MV-4-11 (cell line): ENCODE results near the gene KICS2.
A peak's percentile ranks its signal among the peaks of the same experiment; 100 is the strongest.
"Not testable (repeated sequence)": the region's sequence is repeated elsewhere in the genome, so short reads cannot be mapped to it uniquely, and the experiment has no call there.

Source experiments
- DNase-seq: peaks from one replicate; lab custom pipeline; 2025; lab: John Stamatoyannopoulos, UW

The KICS2 gene

DNA sequence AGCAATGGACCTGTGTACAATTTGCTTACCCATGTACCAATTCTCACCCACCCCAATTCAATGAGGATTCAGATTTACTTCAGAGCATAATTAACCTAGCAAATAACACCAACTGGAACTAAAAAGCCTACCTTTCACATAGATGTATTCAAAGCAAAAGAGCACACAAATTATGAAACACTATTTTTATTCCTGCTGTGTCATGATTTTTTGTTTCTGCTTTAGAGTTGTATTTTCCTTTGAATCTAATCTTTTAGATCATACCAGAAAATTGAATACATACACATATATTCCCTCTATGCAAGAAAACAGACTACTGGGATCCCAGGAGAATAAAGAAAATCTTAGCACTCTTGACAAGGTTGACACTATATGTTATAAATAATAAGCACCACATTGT is 5.9 kb downstream of the KICS2 start:
- no peak for DNase-seq

DNA sequence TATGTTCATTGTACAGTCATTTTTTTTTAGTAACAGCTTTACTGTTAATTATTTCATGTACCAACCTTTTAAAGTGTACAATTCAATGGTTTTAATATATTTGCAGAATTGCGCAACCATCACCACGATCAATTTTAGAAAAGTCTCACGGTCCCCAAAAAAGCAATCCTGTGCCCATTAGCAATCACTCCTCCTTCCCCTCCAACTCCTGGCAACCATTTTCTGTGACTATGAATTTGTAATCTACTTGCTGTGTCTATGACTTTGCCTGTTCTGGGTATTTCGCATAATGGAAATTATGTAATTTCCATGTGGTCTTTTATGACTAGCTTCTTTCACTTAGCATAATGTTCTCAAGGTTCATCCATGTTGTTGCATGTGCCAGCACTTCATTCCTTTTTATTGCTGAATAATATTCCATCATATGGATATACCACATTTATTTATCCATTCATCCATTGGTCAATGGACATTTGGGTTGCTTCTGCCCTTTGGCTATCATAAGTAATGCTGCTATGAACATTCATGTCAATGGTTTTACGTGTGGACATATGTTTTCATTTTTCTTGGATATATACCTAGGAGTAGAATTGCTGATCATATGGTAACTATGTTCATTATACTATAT is 9.9 kb downstream of the KICS2 start:
- DNase-seq = no peak

DNA sequence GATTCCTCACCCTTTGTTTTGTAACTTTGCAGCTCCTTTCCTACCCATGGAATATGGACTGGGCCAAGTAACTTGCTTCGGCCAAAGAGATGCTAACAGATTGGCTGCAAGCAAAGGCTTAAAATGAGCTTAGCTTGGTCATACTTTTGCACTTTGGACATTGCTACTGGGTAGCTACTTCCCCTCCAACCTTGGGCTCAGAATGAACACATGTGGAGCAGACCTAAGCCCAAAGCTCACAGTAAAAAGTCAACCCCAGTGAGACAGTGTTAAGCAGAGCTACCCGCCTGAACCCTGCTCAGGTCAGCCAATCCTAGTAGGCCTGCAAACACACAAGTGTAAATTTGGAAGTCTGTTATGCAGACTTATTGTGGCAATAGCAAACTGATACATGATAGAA is 14.6 kb downstream of the KICS2 start:
- DNase-seq = no peak

DNA sequence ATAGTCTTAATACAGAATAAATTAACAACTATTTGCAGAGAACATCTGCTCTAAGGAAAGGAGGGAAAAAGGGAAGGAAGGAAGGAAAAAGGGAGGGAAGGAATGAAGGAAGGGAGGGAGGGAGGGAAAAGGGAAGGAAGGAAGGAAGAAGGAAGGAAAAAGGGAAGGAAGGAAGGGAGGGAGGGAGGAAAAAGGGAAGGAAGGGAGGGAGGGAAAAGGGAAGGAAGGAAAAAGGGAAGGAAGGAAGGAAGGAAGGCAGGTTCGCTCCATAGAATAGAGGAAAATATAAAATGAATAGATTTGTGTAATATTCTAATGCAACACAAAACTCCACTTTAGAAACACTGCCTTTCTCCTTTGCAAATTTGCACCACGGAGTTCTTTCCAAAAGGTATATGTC is 16.6 kb downstream of the KICS2 start:
- DNase-seq = no peak

DNA sequence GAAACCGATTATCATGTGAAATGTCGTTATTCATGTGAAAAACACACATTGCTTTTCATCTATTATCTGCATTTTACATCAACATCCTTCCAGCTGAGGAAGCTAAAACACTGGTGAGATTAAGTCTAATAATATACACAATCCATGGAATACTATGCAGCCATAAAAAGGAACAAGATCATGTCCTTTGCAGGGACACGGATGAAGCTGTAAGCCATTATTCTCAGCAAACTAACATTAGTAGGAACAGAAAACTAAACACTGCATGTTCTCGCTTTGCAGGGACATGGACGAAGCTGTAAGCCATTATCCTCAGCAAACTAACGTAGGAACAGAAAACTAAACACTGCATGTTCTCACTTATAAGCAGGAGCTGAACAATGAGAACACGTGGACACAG is 18.3 kb downstream of the KICS2 start:
- no peak for DNase-seq

DNA sequence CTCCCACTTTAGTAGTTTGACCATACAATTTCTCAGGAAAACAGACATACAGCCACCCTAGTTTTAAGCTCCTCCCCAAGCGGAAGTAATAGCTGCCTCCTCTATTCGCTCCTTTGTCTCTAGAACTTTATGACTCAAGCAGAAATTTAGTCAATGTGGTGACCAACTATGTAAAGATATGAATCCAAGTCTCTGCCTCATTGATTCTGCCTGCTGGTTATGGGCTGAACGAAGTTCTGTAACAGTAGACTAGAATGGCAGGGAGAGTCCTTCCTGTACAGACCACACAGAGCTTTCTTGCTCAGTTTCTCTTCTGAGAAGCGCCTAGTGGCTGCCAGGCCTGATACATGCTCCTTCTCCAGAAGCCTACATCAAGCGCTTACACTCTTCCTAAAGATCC is 19.1 kb downstream of the KICS2 start:
- DNase-seq = no peak

DNA sequence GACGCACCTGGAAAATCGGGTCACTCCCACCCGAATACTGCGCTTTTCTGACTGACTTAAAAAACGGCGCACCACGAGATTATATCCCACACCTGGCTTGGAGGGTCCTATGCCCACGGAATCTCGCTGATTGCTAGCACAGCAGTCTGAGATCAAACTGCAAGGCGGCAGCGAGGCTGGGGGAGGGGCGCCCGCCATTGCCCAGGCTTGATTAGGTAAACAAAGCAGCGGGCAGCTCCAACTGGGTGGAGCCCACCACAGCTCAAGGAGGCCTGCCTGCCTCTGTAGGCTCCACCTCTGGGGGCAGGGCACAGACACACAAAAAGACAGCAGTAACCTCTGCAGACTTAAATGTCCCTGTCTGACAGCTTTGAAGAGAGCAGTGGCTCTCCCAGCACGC is 26.3 kb downstream of the KICS2 start:
- not testable (repeated sequence) for DNase-seq

DNA sequence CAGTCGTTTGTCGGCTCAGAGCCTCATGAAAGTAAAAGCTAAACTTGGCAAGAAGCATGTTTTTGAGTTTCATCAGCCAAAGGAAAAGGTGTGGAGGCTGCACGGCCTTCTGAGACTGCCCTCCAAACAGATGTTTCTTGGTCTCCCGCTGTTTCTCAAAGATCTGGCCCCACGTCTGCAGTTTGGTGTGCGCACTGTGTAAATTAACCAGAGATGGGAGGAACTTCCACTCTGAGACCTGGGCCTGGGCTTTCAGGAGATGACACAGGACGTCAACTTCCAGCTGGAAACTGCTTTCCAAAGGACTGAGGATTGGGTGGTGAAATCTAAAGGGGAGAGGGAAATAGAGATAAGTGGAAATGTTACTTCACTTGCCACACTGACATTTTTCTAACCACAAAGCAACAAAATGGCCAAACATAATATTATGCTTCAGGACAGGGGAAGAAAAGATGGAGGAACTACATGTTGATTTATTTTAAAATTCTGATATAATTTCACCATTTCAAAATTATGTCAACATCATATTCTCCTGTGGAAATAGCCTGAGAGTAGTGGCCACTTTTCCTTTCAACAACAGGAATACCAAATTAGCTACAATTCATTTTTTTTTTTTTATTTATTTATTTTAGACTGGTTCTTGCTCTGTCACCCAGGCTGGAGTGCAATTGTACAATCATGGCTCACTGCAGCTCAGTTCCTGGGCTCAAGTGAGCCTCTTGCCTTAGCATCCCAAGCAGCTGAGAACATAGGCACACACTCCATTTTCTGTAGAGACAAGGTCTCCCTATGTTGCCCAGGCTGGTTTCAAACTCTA is 27.6 kb downstream of the KICS2 start:
- peak; percentile 42 for DNase-seq

DNA sequence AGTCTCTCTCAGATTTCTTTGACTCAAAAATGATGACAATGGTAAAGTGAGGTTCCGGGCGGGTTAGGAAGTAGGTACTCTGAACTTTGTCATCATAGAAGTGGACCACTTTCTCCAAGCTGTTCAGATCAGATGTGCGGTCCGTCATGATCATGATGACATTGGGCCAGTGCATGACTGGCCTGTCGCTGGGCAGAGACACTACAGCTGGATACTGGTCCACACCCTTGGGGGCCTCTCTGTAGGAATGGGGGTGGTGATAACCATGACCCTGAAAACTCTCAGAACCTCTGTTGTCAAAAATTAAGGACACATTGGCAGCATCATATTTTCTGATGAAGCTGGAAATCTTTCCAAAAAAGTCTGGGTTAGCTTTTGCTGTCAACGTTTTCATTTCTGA is 28.2 kb downstream of the KICS2 start:
- no peak for DNase-seq

DNA sequence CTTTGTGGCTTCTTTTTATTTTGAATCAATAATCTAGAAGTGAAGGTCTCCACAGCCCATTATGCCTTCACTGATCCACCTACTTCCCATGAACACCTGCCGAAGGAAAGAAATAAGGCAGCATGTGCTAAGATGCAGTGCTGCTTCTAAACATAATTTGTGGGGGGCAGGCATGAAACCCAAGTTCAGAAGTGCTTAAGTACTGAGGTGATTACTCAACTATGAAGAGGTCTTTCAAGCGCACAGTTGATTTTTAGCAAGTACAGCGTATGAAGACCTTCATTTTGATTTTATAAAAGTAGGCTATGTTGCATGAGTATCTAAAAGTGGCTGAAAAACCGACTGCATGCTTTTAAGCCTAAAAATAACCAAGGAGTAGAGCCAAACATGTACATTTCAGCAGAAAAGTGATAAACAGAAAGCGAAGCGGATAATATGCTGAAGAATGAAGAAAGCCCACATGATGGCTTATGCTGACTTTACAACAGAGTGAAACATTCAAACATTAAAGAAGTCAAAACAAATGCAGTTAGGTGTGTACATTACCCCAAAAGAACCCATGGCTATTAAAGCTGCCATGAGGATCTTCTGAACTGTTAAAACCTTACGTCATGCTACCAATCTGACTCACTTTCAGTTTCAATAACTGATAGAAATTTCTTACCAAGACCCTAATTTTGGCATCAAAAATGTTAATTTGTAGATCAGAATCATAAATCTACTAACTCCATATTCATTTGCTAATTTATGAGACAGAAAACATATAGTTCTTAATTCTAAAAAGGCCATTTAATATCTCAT is 29.3 kb downstream of the KICS2 start:
- peak; percentile 30 for DNase-seq

DNA sequence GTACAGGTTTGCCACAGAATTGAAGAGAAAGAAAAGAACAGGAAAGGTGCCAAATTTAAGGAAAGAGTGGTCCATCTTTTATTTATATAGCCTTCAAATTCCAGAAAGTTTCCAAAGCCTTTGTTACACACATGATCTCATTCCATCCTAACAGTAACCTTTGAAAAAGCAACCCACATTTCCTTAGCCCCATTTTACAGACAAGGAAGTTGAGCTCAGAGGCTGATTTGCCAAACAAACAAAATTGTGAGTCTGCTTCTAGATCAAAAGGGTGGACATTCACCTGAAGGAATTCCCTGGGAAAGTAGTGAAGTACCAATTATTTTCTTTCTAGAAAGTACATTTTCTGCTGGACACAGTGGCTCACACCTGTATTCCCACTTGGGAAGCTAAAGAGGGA is 32.0 kb downstream of the KICS2 start:
- DNase-seq = no peak

DNA sequence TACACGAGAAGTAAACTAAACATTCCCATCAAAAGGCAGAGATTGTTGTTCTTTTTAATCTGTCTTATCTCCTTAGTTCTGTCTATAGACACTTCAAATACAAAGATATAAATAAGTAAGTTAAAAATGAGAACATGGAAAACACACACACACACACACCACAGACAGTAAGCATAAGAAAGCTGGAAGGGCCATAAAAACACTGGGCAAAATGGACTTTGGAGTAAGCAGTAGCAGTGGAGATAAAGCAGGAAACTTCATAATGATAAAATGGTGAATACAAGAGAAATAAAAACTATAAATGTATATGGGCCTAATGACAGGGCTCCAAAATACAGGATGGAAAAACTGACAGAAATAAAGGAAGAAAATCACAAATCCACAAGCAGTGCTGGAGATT is 32.6 kb downstream of the KICS2 start:
- no peak for DNase-seq

DNA sequence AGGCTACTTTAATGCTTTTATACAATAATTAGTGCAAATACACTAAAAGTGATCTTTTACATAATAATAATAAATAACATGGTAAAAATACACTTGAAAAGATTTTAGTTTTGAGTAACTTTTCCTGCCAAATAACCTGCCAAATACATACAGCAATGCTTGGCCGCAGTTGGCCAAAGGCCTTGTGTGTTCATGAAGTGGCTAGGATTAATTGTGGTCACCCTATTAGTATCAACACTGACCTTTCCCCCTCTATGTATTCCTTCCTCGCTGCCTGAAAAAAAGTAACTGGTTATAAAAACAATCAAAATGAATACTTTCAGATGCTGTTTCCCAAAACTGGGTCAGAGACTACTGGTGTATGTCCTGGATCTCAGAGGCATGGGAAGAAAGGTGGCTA is 34.3 kb downstream of the KICS2 start:
- DNase-seq = no peak

DNA sequence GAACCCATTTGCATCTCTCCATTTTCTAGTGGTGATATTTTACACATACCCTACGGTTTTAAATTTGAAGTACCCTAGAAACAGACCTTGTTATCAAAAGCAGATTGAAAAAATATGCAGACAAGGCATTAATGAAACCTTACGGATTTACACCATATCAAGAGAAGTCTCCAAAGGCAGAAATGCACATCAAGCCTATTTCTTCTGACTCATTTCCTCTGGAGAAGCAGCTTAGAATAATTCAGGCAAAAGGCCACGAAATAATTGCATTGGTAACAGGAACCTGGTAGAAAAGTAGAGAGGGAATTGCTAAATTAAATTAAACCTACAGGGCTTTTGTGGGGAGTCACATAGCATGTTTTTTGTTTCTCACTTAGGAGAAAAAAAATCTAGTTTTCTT is 34.7 kb downstream of the KICS2 start:
- peak; percentile 19 for DNase-seq

DNA sequence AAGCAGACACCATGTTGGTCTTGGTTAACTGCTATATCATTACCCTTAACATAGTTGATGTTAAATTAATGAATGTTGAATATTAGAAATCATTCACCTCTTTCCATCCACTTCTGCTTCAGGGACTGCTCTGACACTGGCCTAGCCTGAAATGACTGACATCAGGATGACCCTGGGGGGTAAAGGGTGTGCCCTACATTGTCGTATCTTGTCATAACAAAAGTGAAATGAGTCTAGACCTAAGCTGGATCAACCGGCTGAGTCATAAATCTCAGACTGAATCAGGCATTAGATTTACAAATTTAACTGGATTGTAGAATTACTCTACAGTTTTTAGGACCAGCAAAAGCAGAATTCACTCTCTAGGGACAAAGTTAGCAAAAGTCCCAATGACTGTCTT is 35.3 kb downstream of the KICS2 start:
- no peak for DNase-seq

DNA sequence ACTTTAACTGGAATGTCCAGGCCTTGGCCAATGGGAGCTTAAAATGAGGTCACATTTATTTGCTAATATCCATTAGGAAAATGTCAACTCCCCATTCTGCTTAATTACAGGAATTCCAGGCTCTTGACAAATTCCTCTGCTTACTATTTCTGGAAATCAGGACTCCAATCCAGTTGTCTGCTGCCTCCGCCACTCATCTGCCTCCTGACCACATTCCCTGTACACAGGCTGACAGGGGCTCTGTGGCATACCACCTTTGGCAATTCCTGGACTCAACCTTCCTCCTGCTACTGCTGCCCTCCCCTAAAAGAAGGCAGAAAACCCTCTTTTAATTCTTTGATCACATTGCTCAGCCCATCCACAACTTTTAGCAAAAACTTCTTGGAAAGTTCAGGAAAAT is 37.9 kb downstream of the KICS2 start:
- no peak for DNase-seq

DNA sequence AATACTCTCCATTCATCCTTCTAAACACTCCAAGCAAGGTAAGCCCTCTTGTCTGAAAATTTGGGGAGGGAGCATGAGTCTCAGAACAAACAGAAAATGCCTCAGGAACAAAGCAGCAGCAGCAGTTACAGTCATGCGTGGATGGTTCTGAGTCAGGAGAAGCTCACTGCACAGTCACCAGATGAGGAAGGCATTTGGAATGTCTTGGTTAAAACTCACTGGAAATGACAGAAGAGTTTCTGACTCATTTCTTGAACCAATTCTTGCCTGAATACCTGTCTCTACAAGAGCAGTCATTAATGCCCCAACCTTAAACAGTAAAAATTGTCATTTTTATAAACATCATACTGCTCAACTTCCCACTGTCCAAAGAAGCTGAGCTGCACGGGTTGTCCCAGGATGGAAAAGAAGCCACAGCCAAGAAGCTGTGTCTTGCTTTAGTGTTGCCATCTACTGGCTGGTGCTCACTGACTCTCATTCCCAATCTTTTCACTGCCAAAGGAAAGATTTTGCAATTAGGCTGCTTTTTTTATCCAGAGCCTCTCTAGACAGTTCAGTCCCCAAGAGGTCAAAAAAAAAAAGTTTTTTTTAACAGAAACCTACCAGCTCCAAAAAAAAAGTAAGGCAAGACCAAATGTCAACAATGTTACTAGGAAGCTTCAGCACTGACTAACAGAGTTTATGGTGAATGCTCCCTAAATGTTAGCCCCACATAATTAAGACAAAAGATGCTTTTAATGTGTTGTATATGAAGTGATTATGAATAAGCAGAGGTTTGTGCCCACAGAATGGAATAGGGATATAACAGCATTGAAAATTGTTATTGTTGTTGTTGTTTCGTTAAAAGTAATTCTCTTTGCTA is 40.4 kb downstream of the KICS2 start:
- peak; percentile 17 for DNase-seq

DNA sequence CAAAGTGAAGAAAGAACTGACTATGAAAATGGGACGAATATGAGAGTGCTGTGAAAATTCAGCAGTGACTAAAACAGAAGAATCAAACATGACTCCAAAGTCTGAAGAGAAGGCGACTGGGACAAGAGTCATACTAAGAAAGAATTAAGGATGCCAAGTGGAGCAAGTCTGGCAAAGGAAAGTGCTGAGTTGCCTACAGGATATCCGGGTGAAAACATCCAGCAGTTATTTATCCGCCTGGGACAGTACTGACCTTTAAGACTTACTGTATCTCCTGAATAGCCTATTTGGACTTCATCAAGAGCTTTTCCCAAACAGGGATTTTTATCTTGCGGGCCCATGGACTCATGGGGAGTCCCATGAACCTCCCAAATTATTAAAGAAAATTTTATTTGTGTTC is 41.1 kb downstream of the KICS2 start:
- DNase-seq = no peak

DNA sequence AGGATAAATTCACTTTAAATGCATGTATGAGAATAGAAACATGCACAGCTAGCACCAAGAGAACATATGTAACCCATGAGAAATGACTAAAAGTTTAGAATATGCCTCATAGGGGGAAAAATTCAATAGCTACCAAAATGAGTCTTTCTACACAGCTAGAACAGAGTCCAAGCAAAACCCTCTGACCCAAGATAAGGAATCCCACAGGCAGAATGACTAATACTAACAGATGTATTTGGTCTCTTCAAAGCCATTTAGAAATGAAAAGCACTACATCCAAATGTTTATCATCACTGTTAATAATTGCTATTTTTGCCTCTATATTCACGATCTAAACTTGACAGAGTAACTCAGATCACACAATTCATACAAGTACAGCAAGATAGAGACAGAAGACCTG is 44.0 kb downstream of the KICS2 start:
- DNase-seq = no peak

DNA sequence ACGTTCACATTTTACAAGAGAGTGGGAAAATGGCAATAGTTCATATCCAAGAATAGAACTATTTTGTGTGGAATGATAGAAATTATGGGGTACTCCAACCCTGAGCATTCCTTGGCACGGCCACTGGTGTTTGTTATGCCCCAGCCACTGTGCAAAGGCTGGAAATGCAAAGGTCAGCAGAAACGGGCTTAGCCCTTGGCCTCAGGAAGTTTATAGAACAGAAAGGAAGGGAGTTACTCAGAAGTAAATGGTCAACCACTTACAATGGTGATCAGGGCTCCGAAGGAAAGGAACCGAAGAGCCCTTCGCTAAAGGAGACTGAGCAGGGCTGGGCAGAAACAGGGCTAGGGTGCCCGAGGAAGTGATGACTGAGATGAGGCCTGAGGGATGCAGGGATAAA is 45.1 kb downstream of the KICS2 start:
- no peak for DNase-seq

DNA sequence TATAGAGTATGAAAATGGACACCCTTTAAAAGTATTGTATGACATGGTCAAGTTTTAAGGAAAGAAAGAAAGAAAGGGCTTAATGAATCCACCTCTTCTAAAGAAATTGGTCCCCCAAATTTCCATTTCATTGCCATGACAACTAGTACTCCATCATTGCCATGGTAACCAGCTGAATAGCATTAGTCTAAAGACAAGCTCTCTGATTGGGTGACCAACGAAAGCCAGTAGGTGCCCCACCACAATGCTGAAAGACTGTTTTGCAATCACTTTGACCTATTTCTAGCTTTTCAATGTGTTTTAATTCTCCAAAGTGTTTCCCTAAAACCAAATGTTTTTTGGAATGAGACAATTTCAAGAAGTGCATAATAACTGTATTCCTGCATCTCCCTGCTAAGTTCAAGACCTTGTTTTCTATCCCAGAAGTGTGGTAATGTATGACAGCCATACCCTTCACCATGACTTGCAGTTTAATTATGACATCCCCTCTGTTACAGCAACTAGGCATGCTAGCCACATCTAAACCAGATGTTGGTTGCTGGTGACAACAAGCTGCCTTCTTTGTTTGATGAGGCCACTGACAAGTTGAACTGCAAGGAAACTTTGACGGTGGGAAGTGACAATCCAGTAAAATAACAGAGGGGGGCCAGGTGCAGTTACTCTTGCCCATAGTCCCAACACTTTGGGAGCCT is 46.7 kb downstream of the KICS2 start:
- DNase-seq = peak; percentile 76

DNA sequence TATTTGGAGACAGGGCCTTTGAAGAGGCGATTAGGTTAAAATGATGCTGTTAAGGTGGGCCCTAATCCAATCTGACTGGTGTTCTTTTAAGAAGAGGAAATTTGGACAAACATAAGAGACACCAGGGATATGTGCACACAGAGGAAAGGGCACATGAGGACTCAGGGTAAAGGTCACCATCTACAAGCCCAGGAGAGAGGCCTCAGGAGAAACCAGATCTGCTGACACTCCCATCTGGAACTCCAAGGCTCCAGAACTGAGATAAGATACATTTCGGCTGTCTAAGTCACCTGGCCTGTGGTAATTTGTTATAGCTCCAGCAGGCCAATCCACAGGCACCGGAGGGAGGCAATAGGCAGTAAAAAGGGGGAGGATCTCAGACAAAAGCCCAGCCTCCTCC is 48.6 kb downstream of the KICS2 start:
- DNase-seq = no peak
